ENCODE results near the gene NXN. TPM values are rescaled to one million over a fixed set of nuclear protein-coding genes. Genes with fewer than 3 reads are reported as not detected.
"Not testable (repeated sequence)": the region's sequence is repeated elsewhere in the genome, so short reads cannot be mapped to it uniquely, and the experiment has no call there.

Gene NXN
- total RNA-seq, 1 donor from 2014 or later, result 53.1 TPM

GRCh38 chr17:812638-813204 lies 166.9 kb downstream of the NXN start:
- Mint-ChIP-seq H3K27me3 (no peaks in the 10 kb centered on the region), H3K36me3 (ENCODE audit: insufficient read depth) (peaks cover 11% of the 10 kb centered on the region), H3K27ac (peak overlapping the region; percentile 23), H3K9me3 (ENCODE audit: low read depth) (no peaks in the 10 kb centered on the region), H3K4me3 (ENCODE audit: low read depth) (no peak overlapping the region), H3K4me1 (ENCODE audit: low read depth) (no peaks in the 10 kb centered on the region)
- no peak for DNase-seq (ENCODE audit: low spot score, unreplicated experiment)
- TF ChIP-seq CTCF (IDR thresholded peaks at IDR 0.05; ENCODE audit: unreplicated experiment), result no peak

- Mint-ChIP-seq H3K36me3 (ENCODE audit: insufficient read depth) (peaks cover 11% of the 10 kb centered on the region), H3K27ac (no peak overlapping the region), H3K4me3 (ENCODE audit: low read depth) (no peak overlapping the region), H3K4me1 (ENCODE audit: low read depth) (no peaks in the 10 kb centered on the region), H3K27me3 (no peaks in the 10 kb centered on the region), H3K9me3 (ENCODE audit: low read depth) (no peaks in the 10 kb centered on the region)
- TF ChIP-seq CTCF (IDR thresholded peaks at IDR 0.05; ENCODE audit: unreplicated experiment), result no peak
- no peak for DNase-seq (ENCODE audit: low spot score, unreplicated experiment)
These were observed 168.4 kb downstream of the NXN start for GRCh38 chr17:811051-811784.

- Mint-ChIP-seq H3K9me3 (ENCODE audit: low read depth) (no peaks in the 10 kb centered on the region), H3K4me3 (ENCODE audit: low read depth) (no peak overlapping the region), H3K27ac (no peak overlapping the region), H3K36me3 (ENCODE audit: insufficient read depth) (peaks cover 10% of the 10 kb centered on the region), H3K27me3 (no peaks in the 10 kb centered on the region), H3K4me1 (ENCODE audit: low read depth) (no peaks in the 10 kb centered on the region)
- TF ChIP-seq CTCF (IDR thresholded peaks at IDR 0.05; ENCODE audit: unreplicated experiment), result no peak
- no peak for DNase-seq (ENCODE audit: low spot score, unreplicated experiment)
These were observed 171.9 kb downstream of the NXN start for GRCh38 chr17:807523-808294.

GRCh38 chr17:806781-807522 lies 172.6 kb downstream of the NXN start:
- no peaks in the 10 kb centered on the region for H3K4me1 Mint-ChIP-seq (ENCODE audit: low read depth)
- DNase-seq (ENCODE audit: low spot score, unreplicated experiment), result no peak
- no peak overlapping the region for H3K27ac Mint-ChIP-seq
- no peak overlapping the region for H3K4me3 Mint-ChIP-seq (ENCODE audit: low read depth)
- H3K36me3 Mint-ChIP-seq (ENCODE audit: insufficient read depth), result peaks cover 6% of the 10 kb centered on the region
- no peaks in the 10 kb centered on the region for H3K9me3 Mint-ChIP-seq (ENCODE audit: low read depth)
- H3K27me3 Mint-ChIP-seq, result no peaks in the 10 kb centered on the region
- no peak for TF ChIP-seq CTCF (IDR thresholded peaks at IDR 0.05; ENCODE audit: unreplicated experiment)

- Mint-ChIP-seq H3K4me3 (ENCODE audit: low read depth) (no peak overlapping the region), H3K27ac (no peak overlapping the region), H3K27me3 (no peaks in the 10 kb centered on the region), H3K9me3 (ENCODE audit: low read depth) (no peaks in the 10 kb centered on the region), H3K36me3 (ENCODE audit: insufficient read depth) (peaks cover 6% of the 10 kb centered on the region), H3K4me1 (ENCODE audit: low read depth) (no peaks in the 10 kb centered on the region)
- no peak for DNase-seq (ENCODE audit: low spot score, unreplicated experiment)
- TF ChIP-seq CTCF (IDR thresholded peaks at IDR 0.05; ENCODE audit: unreplicated experiment), result no peak
These were observed 173.2 kb downstream of the NXN start for GRCh38 chr17:806346-806745.

GRCh38 chr17:805886-806285 lies 173.7 kb downstream of the NXN start:
- not testable (repeated sequence) for H3K4me1 Mint-ChIP-seq (ENCODE audit: low read depth); H3K9me3 Mint-ChIP-seq (ENCODE audit: low read depth); H3K27ac Mint-ChIP-seq

More at GRCh38 chr17:805886-806285, 173.7 kb downstream of the NXN start:
- H3K36me3 Mint-ChIP-seq (ENCODE audit: insufficient read depth); H3K4me3 Mint-ChIP-seq (ENCODE audit: low read depth); H3K27me3 Mint-ChIP-seq; DNase-seq (ENCODE audit: low spot score, unreplicated experiment): not testable (repeated sequence)

Measured in progenitor cell of endocrine pancreas (in vitro differentiated cells).